Glutamatergic neuron (in vitro differentiated cells): ENCODE measurements around the gene FBXO17. TPM values are rescaled to one million over a fixed set of nuclear protein-coding genes. Genes with fewer than 3 reads are reported as not detected.

ENCODE experiments used
- DNase-seq: peaks from one replicate; pipeline ENCODE4 v3.0.0; 2022
- H3K27ac Mint-ChIP-seq: one replicate; pipeline ENCODE4 v1.8.0; 2020; ENCODE audit warnings: mild to moderate bottlenecking, mixed read lengths, inconsistent platforms; ENCODE audit not compliant: unreplicated experiment
- H3K27me3 Mint-ChIP-seq: one replicate; pipeline ENCODE4 v1.8.0; 2020; ENCODE audit warnings: mild to moderate bottlenecking, moderate library complexity, mixed read lengths, inconsistent platforms; ENCODE audit not compliant: unreplicated experiment
- H3K36me3 Mint-ChIP-seq: one replicate; pipeline ENCODE4 v1.8.0; 2020; ENCODE audit warnings: mild to moderate bottlenecking, mixed read lengths, inconsistent platforms; ENCODE audit not compliant: unreplicated experiment
- H3K4me1 Mint-ChIP-seq: one replicate; pipeline ENCODE4 v1.8.0; 2020; ENCODE audit warnings: mild to moderate bottlenecking, low read depth, mixed read lengths, inconsistent platforms; ENCODE audit not compliant: unreplicated experiment
- H3K4me3 Mint-ChIP-seq: one replicate; pipeline ENCODE4 v1.8.0; 2020; ENCODE audit warnings: mild to moderate bottlenecking, mixed read lengths, inconsistent platforms; ENCODE audit not compliant: unreplicated experiment
- H3K9me3 Mint-ChIP-seq: one replicate; pipeline ENCODE4 v1.8.0; 2020; ENCODE audit warnings: mild to moderate bottlenecking, moderate library complexity, mixed read lengths, inconsistent platforms; ENCODE audit not compliant: unreplicated experiment
- total RNA-seq: library from RNA; stranded (reverse); fragmentation: NEBNext Ultra II Directional; extraction: Animal tissue kit (Norgen Biotek cat#: 25700); gene quantifications from one replicate; pipeline ENCODE4 v1.2.1, GENCODE V29; 2021; ENCODE audit not compliant: unreplicated experiment
- TF ChIP-seq, protein P1 (sequence below): fragments of 200-600 bp; sonication (generic); IDR thresholded peaks from one replicate; pipeline ENCODE4 v1.5.0; 2021; ENCODE audit not compliant: partially characterized antibody, unreplicated experiment

Gene FBXO17
- total RNA-seq, 1 donor from 2014 or later, result 5.5 TPM

GRCh38 chr19:38893341-38893771 is 82.2 kb downstream of the FBXO17 start:
- DNase-seq, result no peak
- Mint-ChIP-seq H3K27me3 (peaks cover 2% of the 10 kb centered on the region), H3K36me3 (no peaks in the 10 kb centered on the region), H3K4me3 (no peak overlapping the region), H3K9me3 (peaks cover 2% of the 10 kb centered on the region), H3K4me1 (peaks cover 8% of the 10 kb centered on the region), H3K27ac (no peak overlapping the region)
- TF ChIP-seq, protein P1, sequence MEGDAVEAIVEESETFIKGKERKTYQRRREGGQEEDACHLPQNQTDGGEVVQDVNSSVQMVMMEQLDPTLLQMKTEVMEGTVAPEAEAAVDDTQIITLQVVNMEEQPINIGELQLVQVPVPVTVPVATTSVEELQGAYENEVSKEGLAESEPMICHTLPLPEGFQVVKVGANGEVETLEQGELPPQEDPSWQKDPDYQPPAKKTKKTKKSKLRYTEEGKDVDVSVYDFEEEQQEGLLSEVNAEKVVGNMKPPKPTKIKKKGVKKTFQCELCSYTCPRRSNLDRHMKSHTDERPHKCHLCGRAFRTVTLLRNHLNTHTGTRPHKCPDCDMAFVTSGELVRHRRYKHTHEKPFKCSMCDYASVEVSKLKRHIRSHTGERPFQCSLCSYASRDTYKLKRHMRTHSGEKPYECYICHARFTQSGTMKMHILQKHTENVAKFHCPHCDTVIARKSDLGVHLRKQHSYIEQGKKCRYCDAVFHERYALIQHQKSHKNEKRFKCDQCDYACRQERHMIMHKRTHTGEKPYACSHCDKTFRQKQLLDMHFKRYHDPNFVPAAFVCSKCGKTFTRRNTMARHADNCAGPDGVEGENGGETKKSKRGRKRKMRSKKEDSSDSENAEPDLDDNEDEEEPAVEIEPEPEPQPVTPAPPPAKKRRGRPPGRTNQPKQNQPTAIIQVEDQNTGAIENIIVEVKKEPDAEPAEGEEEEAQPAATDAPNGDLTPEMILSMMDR, result no peak

DNA sequence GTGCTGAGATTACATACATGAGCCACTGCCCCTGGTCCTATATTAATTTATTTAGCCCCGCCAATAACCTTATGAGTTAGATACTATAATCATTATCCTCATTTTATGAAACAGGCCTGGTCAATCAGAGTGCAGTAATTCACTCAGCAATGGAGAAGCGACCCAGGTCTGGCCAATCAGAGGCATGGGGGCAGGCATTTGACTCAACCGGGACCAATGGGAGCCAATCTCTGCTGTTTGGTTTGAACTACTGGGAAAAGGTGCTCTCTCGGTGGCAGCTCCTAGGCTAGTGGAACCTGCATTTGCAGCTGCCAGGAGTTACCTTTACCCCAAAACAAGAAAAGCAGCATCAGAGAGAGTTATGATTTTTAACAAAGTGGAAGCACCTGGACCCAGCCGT is 82.7 kb downstream of the FBXO17 start:
- H3K27ac Mint-ChIP-seq, result no peak overlapping the region
- H3K4me3 Mint-ChIP-seq, result no peak overlapping the region
- TF ChIP-seq, protein P1, result no peak
- H3K36me3 Mint-ChIP-seq, result no peaks in the 10 kb centered on the region
- DNase-seq, result no peak
- peaks cover 7% of the 10 kb centered on the region for H3K4me1 Mint-ChIP-seq
- peaks cover 2% of the 10 kb centered on the region for H3K9me3 Mint-ChIP-seq
- H3K27me3 Mint-ChIP-seq, result peaks cover 2% of the 10 kb centered on the region

GRCh38 chr19:38891771-38892170 is 83.8 kb downstream of the FBXO17 start:
- Mint-ChIP-seq H3K36me3 (no peaks in the 10 kb centered on the region), H3K4me3 (no peak overlapping the region), H3K4me1 (no peaks in the 10 kb centered on the region), H3K27me3 (no peaks in the 10 kb centered on the region), H3K9me3 (peaks cover 2% of the 10 kb centered on the region), H3K27ac (peak overlapping the region; percentile 55)
- DNase-seq, result no peak
- TF ChIP-seq, protein P1, result no peak

Other genes with a start within 250 kb of the FBXO17 start
- 4.8 TPM for gene CAPN12, start 231.3 kb downstream of the FBXO17 start, total RNA-seq
- gene LGALS7, start 202.2 kb downstream of the FBXO17 start, total RNA-seq, result not detected
- gene LGALS7B, start 186.5 kb downstream of the FBXO17 start, total RNA-seq, result not detected
- not detected for gene LGALS4, start 162.8 kb downstream of the FBXO17 start, total RNA-seq
- gene ECH1, start 143.9 kb downstream of the FBXO17 start, total RNA-seq, result 77.8 TPM
- gene HNRNPL, start 125.8 kb downstream of the FBXO17 start, total RNA-seq, result 371 TPM
- 2.7 TPM for gene RINL, start 97.5 kb downstream of the FBXO17 start, total RNA-seq
- 91.3 TPM for gene SIRT2, start 76.1 kb downstream of the FBXO17 start, total RNA-seq
- 12.8 TPM for gene NFKBIB, start 75.8 kb downstream of the FBXO17 start, total RNA-seq
- gene CCER2, start 63.6 kb downstream of the FBXO17 start, total RNA-seq, result 51.1 TPM
- gene SARS2, start 45.0 kb downstream of the FBXO17 start, total RNA-seq, result 49.2 TPM
- 30.4 TPM for gene MRPS12, start 44.8 kb downstream of the FBXO17 start, total RNA-seq
- gene FBXO27, start 56.8 kb upstream of the FBXO17 start, total RNA-seq, result 2.2 TPM
- not detected for gene ACP7, start 108.6 kb upstream of the FBXO17 start, total RNA-seq
- gene PAK4, start 150.0 kb upstream of the FBXO17 start, total RNA-seq, result 52.5 TPM
- gene NCCRP1, start 221.2 kb upstream of the FBXO17 start, total RNA-seq, result 0.61 TPM
- not detected for gene SYCN, start 228.5 kb upstream of the FBXO17 start, total RNA-seq